GM10266 (cell line): ENCODE results near the gene TAF5L.
A peak's percentile ranks its signal among the peaks of the same experiment; 100 is the strongest.

ENCODE experiments used
- DNase-seq: peaks from one replicate; pipeline ENCODE4 v3.0.0; 2012; ENCODE audit errors: extremely low spot score
- TF ChIP-seq, protein P1 (sequence below): IDR thresholded peaks from 2 replicates; pipeline ENCODE4 v1.5.1; 2012; ENCODE audit warnings: mild to moderate bottlenecking, low read depth; ENCODE audit not compliant: control insufficient read depth, insufficient read depth; ENCODE audit errors: missing control alignments

TAF5L gene

DNA sequence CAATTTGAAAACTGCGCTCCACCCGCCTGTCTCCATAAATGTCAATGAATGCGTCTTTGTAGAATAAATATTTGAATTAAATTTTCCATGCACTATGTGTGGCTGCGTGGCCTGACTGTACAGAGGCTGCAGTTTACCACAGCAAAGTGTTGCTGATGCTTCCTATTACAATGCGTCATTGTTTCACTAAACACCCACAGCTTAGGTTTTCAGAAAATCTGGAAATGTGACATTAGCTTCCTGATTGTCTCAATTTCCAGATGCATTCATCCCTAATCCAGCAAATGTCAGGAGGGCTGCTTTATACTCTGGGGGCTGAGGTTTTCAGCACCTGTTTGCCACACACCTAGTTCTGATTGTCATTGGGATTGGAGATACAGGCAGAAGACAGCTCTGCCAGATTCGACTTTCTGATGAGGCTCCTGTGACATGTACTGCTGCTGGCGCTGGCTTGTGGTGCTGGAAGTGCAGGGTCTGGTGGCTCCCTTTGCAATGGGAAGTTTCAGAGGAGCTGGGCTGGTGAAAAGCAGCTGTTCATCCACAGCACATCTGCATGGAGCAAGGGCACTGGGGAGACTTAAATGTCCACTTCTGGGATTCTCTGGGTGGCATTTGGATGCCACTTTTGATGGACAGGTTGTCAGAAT, 40.1 kb upstream of the TAF5L start:
- TF ChIP-seq, protein P1, sequence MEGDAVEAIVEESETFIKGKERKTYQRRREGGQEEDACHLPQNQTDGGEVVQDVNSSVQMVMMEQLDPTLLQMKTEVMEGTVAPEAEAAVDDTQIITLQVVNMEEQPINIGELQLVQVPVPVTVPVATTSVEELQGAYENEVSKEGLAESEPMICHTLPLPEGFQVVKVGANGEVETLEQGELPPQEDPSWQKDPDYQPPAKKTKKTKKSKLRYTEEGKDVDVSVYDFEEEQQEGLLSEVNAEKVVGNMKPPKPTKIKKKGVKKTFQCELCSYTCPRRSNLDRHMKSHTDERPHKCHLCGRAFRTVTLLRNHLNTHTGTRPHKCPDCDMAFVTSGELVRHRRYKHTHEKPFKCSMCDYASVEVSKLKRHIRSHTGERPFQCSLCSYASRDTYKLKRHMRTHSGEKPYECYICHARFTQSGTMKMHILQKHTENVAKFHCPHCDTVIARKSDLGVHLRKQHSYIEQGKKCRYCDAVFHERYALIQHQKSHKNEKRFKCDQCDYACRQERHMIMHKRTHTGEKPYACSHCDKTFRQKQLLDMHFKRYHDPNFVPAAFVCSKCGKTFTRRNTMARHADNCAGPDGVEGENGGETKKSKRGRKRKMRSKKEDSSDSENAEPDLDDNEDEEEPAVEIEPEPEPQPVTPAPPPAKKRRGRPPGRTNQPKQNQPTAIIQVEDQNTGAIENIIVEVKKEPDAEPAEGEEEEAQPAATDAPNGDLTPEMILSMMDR = no peak
- no peak for DNase-seq

GRCh38 chr1:229664133-229664689, 38.3 kb upstream of the TAF5L start:
- TF ChIP-seq, protein P1 = no peak
- peak; percentile 38 for DNase-seq

DNA sequence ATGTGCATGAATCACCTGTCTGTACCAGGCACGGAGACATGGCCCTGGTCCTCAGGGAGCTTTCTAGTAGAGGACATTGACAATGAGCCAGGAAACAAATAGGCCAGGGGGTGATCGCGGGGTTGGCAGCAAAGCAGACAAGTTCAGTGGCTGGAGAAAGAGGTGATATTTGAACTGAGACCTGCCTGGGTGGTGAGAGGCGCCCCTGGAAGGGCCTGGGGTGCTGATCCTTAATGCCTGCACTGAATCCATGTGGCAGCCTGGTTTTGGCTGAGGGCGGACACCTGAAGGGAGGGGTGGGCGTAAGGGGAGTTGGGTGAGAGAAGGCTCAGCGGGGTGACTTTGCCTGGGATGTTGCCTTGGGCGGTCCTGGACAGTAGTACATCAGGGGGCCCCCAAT, 36.0 kb upstream of the TAF5L start:
- DNase-seq = no peak
- TF ChIP-seq, protein P1 = no peak

GRCh38 chr1:229661022-229661877, 35.3 kb upstream of the TAF5L start:
- DNase-seq = peak; percentile 77

GRCh38 chr1:229657993-229658755, 32.3 kb upstream of the TAF5L start:
- TF ChIP-seq, protein P1 = no peak
- no peak for DNase-seq

More at GRCh38 chr1:229661022-229661877, 35.3 kb upstream of the TAF5L start:
- TF ChIP-seq, protein P1 = peak; percentile 95

DNA sequence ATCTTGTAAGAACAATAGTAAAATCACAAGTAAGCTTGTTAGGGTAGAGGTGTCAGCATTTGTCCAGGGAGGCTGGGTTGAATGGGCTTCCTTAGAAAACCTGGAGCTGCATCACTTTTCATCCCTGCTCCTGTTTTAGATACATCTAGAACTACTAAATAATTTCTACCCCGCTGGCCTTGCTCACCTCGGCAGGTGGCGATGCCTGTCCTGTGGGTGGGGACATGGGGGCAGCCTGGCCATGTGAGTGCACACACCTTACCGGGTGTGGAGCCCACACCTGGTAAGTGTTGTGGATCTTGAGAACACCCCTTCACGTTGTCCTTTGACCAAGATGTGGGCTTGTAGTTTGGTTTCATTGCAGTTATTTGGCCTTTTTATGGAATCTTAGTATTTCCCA, 29.9 kb upstream of the TAF5L start:
- TF ChIP-seq, protein P1 = no peak
- no peak for DNase-seq
